Measurements from ENCODE around the gene GULP1.

Gene GULP1

GRCh38 chr2:188610050-188610444, 318.4 kb downstream of the GULP1 start:
- DNase-seq = no peak

GRCh38 chr2:188610827-188611226, 319.2 kb downstream of the GULP1 start:
- DNase-seq = no peak

GRCh38 chr2:188619146-188619545, 327.5 kb downstream of the GULP1 start:
- DNase-seq = no peak

- no peak for DNase-seq
Observed at GRCh38 chr2:188620916-188621315, 329.2 kb downstream of the GULP1 start.

DNA sequence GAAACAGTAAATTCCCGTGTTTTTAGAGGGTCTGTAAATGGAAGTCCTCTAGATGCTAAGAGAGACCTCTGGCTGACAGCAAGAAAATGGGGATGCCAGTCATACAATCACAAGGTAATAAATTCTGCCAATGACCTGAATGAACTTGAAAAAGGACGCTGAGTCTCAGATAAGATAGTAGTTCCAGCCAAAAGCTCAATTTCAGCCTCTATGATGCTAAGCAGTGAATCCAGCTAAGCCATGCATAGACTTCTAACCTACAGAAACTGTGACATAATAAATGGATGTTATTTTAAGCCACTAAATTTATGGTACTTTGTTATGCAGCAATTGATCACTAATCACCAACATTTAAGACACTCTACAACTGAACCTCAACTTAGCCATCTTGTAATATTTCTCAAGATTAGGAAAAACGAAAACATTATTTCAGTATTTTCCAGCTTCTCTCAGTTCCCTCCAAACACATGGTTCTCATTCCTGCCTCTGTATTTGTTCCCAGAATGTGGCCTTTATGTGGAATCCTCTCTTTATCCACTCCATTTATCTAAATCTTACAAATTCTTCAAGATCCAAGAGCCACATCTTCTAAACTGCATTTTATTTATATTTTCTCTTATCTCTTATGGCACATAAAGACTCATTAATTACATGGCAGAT, 331.1 kb downstream of the GULP1 start:
- no peak for DNase-seq

- DNase-seq = no peak
Observed at GRCh38 chr2:188623995-188624643, 332.4 kb downstream of the GULP1 start.

DNA sequence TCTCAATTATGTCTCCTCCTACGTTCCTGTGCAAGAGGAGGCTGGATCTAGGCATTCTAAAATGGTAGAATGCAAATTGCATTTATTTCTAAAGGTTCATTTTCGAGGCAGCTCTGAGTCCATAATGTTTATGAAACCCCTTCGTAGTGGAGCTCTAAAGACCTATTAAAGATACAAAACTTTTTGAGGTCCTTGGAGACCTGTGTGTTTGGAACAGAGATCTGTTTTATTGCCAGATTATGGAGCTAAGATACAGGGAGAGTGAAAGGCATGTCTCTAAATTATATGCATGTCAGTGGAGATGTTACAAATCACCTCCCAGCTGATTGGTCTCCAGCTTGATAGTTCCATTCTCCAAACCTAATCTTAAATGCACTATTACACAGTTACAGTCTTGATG, 335.8 kb downstream of the GULP1 start:
- no peak for DNase-seq

- DNase-seq = no peak
Observed at GRCh38 chr2:188628989-188629752, 337.5 kb downstream of the GULP1 start.

- DNase-seq = no peak
Observed at GRCh38 chr2:188629753-188630527, 338.3 kb downstream of the GULP1 start.

DNA sequence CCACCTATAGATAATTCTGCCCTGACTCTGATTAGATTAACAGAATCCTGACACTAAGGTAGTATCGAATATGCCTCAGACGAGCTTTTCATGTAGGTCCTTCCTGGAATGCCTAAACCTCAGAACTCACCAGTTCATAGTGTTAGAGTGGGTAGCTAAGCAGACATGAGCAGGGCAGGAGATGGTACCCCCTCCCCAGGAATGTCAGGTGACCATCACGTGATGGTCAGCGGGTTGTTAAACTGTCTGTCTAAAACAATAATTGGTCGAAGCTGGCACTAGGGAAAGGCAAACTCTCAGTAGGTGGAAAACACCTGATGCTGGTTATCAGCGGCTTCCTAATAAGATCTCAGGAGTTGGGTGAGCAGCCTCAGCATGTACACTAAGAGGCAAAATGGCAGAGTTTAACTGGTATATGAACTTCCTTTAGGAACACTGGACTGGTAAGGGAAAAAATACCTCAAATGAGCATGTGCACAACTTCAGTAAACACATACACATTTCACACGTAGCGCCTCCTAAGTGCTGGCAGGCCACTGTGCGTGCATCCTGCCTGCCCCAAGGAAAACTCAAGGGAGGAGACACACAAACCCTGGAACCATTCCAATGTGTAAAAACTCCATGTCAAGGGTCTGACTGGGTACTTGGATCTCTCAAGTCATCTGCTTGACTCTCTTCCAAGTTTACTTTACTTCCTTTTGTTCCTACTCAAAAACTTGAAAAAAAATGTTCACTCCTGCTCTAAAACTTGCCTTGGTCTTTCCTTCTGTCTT, 339.5 kb downstream of the GULP1 start:
- DNase-seq = no peak

GRCh38 chr2:188634656-188635055, 343.0 kb downstream of the GULP1 start:
- DNase-seq = no peak

All from NCI-H1436 treated with DMSO at 0.1 percent for 48 hours (cell line).